Ovary (tissue), 9 donors: ENCODE measurements around the gene KRTAP5-6. TPM values are rescaled to one million over a fixed set of nuclear protein-coding genes. Genes with fewer than 3 reads are reported as not detected.
"Not testable (repeated sequence)": the region's sequence is repeated elsewhere in the genome, so short reads cannot be mapped to it uniquely, and the experiment has no call there.

Experiments
- DNase-seq, 5 donors: peaks; one replicate each; pipeline ENCODE4 v3.0.0-alpha.2; 2019 to 2020
- H3K27ac ChIP-seq, 2 donors: fragments of 200-600 bp; one replicate each; pipeline versions ENCODE4 v1.5.1 to v1.8.0; 2019 to 2022
- H3K27me3 ChIP-seq: fragments of 200-600 bp; one replicate; pipeline ENCODE4 v1.8.0; 2022
- H3K36me3 ChIP-seq: fragments of 200-600 bp; sonication (generic); one replicate; pipeline ENCODE4 v1.5.1; 2019
- H3K4me1 ChIP-seq: one replicate; pipeline ENCODE4 v1.8.1; 2013; ENCODE audit warnings: mild to moderate bottlenecking, moderate library complexity; ENCODE audit not compliant: insufficient read depth
- H3K4me3 ChIP-seq: fragments of 200-600 bp; sonication (generic); one replicate; pipeline ENCODE4 v1.5.1; 2017
- H3K9me3 ChIP-seq, 2 donors: fragments of 200-600 bp in 1 of 2; sonication (generic) in 1 of 2; one replicate each; pipeline versions ENCODE4 v1.5.1 to v1.8.1; 2013 to 2019; ENCODE audit warnings: mild to moderate bottlenecking in 1 of 2, moderate library complexity in 1 of 2
- EP300 ChIP-seq: sonication (generic); formaldehyde crosslinking; IDR thresholded peaks from one replicate; pipeline ENCODE4 v1.6.1; 2017; ENCODE audit warnings: antibody characterized with exemption
- POLR2A ChIP-seq: fragments of 450-650 bp; IDR thresholded peaks from one replicate; pipeline ENCODE4 v1.6.1; 2017; ENCODE audit warnings: antibody characterized with exemption, mild to moderate bottlenecking, moderate library complexity
- WGBS, 3 donors: extraction: QIAGEN DNeasy Blood & Tissue Kit in 1 of 3; methylation state at CpG; one replicate each; pipeline versions ENCODE4 v1.1.5 to v1.1.7; 2013 to 2017; 5-methylcytosine and 5-hydroxymethylcytosine counted together
- intact Hi-C, 4 donors: fragments of 100-400 bp; cut with DNase I; formaldehyde crosslinking; loops; one replicate each; pipeline versions ENCODE4 v1.11.0 to v1.15.1; 2022 to 2023
- polyA plus RNA-seq, 2 donors: library from polyadenylated mRNA; stranded (reverse); fragments of 200-250 nt in 1 of 2; fragments of 350-450 nt in 1 of 2; fragmentation: Illumina TruSeq in 1 of 2; extraction: RNeasy Lipid Tissue Mini Kit (QIAGEN cat#74804) in 1 of 2; gene quantifications; one replicate each; pipeline ENCODE4 v1.2.3, GENCODE V29; 2013 to 2014
- total RNA-seq, 7 donors: library from RNA; depleted of rRNA in 2 of 7; stranded (reverse); fragments of >200 nt in 2 of 7; fragmentation: NEBNext Ultra II Directional in 3 of 7; extraction: Animal tissue kit (Norgen Biotek cat#: 25700) in 3 of 7; gene quantifications; one replicate each; pipeline versions ENCODE4 v1.1.0 to v1.2.4, GENCODE V29; 2016 to 2023
- TF ChIP-seq, protein P1 (sequence below), 3 donors: fragments of 450-650 bp in 2 of 3; fragments of 200-600 bp in 1 of 3; IDR thresholded peaks; one replicate each; pipeline versions ENCODE4 v1.5.1 to v1.8.0; 2016 to 2022; ENCODE audit warnings: antibody characterized with exemption in 3 of 3, mild to moderate bottlenecking in 1 of 3
- donor health status: DM: no; HTN: no; CAD: no; lungs with moderate emphysema.
- donor health status: DM: no; HTN: no; CAD: no.
- donor health status: Bipolar disorder and iron deficiency.
- donor health status: DM: yes; HTN: yes; CAD: no.
- donor health status: DM: no; HTN: no; CAD: no.
- donor health status: DM: yes; HTN: yes; CAD: no.

Gene KRTAP5-6
- total and polyA plus RNA-seq, 9 donors = not detected

DNA sequence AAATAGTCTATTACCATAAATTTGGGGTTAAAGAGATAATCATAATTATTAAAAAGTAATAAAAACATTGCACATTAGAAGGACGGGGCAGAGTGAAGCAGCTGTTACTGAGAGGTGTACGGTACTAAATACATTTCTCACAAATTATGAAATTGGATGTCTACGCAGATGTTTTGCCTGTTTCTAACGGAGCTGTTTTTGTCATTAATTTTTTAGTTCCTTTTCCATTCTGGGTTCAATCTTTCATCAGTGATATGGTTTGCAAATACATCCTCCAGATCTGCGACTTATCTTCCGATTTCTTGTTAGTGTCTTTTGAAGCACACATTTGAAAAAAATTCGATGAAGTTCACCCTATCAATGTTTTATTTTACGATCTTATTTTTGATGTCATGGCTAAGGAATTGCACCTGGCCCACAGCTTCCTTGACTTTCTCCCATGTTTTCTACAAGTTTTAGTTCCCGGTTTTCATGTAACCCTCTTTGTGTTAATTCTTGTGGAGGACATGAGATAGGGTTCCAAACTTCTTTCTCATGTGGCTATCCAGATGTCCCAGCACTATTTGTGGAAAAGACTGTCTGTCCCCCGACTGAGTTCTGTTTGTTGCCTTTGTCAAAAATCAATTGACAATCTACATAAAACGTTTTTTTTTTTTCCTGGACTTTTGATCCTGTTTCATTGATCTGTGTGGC lies 21.3 kb upstream of the KRTAP5-6 start:
- Histone ChIP-seq H3K36me3 (no peaks in the 10 kb centered on the region), H3K27ac (no peak overlapping the region), H3K4me1 (no peaks in the 10 kb centered on the region), H3K27me3 (no peaks in the 10 kb centered on the region), H3K4me3 (no peak overlapping the region), H3K9me3 (no peaks in the 10 kb centered on the region)
- intact Hi-C loops = no loop called here
- WGBS, 3 donors = 55 to 68% (median 65%) methylated on average over 11 of the region's 11 CpGs
- no peak for DNase-seq
- TF ChIP-seq, protein P1, sequence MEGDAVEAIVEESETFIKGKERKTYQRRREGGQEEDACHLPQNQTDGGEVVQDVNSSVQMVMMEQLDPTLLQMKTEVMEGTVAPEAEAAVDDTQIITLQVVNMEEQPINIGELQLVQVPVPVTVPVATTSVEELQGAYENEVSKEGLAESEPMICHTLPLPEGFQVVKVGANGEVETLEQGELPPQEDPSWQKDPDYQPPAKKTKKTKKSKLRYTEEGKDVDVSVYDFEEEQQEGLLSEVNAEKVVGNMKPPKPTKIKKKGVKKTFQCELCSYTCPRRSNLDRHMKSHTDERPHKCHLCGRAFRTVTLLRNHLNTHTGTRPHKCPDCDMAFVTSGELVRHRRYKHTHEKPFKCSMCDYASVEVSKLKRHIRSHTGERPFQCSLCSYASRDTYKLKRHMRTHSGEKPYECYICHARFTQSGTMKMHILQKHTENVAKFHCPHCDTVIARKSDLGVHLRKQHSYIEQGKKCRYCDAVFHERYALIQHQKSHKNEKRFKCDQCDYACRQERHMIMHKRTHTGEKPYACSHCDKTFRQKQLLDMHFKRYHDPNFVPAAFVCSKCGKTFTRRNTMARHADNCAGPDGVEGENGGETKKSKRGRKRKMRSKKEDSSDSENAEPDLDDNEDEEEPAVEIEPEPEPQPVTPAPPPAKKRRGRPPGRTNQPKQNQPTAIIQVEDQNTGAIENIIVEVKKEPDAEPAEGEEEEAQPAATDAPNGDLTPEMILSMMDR (IDR thresholded peaks at IDR 0.05) = no peak
- no peak for TF ChIP-seq EP300
- no peak for TF ChIP-seq POLR2A

DNA sequence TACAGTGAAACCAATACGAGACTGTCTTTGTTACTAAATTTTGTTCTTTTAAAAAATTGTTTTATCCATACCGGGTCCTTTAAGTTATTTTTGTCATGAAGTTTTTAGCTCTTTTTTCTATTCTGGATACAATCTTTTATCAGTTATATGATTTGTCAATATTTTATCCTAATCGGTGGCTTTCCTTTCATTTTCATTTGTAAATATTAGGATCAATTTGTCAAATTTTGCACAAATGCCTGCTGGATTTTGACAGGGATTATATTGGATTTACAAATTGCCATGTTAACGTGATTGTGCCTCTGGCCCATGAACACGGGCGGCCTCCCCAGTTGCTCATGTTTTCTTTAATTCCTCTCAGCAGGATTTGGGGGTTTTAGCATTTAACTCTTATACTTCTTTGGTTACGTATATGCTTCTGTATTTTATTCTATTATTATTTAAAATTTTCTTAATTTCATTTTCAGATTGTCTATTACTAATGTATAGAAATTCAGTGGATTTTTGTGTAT lies 20.7 kb upstream of the KRTAP5-6 start:
- H3K27me3 ChIP-seq = no peaks in the 10 kb centered on the region
- no peak for TF ChIP-seq EP300
- TF ChIP-seq, protein P1 (IDR thresholded peaks at IDR 0.05) = no peak
- TF ChIP-seq POLR2A = no peak
- H3K27ac ChIP-seq = no peak overlapping the region
- DNase-seq = no peak
- intact Hi-C loops = no loop called here
- no peaks in the 10 kb centered on the region for H3K4me1 ChIP-seq
- no peaks in the 10 kb centered on the region for H3K9me3 ChIP-seq
- 85 to 90% (median 90%) methylated on average over 7 of the region's 7 CpGs for WGBS, 3 donors
- no peaks in the 10 kb centered on the region for H3K36me3 ChIP-seq
- H3K4me3 ChIP-seq = no peak overlapping the region

DNA sequence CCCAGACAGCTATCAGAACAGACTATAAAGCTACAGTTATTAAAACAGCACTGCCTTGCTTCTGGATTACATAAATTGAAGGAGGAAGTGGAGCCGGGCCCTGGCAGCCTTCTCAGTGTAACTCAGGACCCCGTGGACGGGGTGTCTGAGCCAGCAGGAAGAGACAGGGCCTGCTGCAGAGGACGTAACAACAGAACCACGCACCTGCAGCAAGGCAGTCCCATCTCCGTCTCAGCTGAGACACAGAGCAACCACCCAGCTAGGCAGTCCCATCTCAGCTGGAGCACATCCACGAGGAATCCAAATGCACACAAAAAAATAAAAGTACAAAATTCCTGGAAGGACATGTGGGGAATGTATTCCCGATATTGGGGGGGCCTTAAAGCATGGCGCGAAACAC lies 17.1 kb upstream of the KRTAP5-6 start:
- no peaks in the 10 kb centered on the region for H3K36me3 ChIP-seq
- no peak overlapping the region for H3K27ac ChIP-seq
- WGBS, 3 donors = 85 to 87% (median 86%) methylated on average over 10 of the region's 10 CpGs
- peak in 1 of 5 donors; percentile 6 for DNase-seq
- no peaks in the 10 kb centered on the region for H3K27me3 ChIP-seq
- TF ChIP-seq, protein P1 (IDR thresholded peaks at IDR 0.05) = no peak
- no peak for TF ChIP-seq EP300
- TF ChIP-seq POLR2A = no peak
- no peaks in the 10 kb centered on the region for H3K4me1 ChIP-seq
- H3K4me3 ChIP-seq = no peak overlapping the region
- intact Hi-C loops = no loop called here
- no peaks in the 10 kb centered on the region for H3K9me3 ChIP-seq

DNA sequence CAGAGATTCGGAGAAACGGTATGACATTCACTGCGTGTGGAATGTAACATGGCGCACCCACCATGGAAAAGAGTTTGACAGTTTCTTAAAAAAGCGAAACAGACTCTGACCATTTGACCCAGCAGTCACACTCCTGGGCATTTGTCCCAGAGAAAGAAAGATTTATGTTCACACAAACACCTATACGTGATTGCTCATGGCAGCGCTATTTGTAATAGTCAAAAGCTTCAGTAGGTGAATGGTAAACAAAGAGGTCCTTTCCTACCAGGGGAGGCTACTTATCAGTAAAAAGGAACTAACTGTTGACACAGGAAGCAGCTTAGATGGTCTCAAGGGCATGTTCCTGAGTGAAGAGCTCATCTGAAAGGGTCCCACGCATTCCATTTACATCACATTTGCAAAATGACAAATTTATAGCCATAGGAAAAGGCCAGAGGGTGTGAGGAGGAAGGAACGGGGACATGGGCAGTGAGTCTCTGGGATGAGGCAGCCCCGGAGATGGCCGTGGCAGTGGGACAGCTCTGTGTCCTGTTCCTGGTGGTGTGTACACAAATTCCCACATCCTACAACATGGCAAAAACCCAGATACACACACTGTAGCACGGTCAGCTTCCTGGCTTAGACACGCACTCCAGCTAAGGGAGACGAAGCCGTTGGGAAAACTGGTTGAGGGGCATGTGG lies 14.6 kb upstream of the KRTAP5-6 start:
- Histone ChIP-seq H3K36me3 (no peaks in the 10 kb centered on the region), H3K27ac (no peak overlapping the region), H3K4me3 (no peak overlapping the region), H3K9me3 (no peaks in the 10 kb centered on the region), H3K4me1 (no peaks in the 10 kb centered on the region), H3K27me3 (no peaks in the 10 kb centered on the region)
- TF ChIP-seq, protein P1 (IDR thresholded peaks at IDR 0.05) = no peak
- TF ChIP-seq POLR2A (no peak), EP300 (no peak)
- intact Hi-C loops = no loop called here
- 68 to 77% (median 69%) methylated on average over 15 of the region's 15 CpGs for WGBS, 3 donors
- DNase-seq = peak in 1 of 5 donors; percentile 11

DNA sequence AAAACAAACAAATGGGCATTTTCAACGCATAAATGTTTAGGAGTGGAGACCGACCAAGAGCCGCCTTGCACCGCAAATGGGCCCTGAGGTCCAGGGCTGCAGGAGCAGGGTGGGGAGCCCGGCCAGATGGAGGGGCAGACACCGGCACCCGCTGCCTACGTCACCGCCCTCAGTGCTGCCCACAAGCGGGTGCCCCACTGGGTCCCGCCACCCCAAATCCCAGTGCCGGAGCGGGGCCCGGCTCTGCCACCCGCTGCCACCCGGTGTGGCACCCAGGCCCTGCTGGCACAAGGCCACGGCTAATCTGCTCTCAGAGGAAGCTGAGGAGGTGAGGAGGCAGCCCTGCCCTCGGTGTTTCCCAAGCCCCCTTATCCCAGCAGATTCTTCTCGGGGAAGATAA lies 13.8 kb upstream of the KRTAP5-6 start:
- H3K27me3 ChIP-seq, H3K4me1 ChIP-seq, H3K4me3 ChIP-seq, H3K9me3 ChIP-seq, H3K36me3 ChIP-seq, H3K27ac ChIP-seq, intact Hi-C loops: not testable (repeated sequence)
- WGBS, 3 donors = 69 to 85% (median 85%) methylated on average over 14 to 19 of the region's 19 CpGs
- peak in 1 of 5 donors; percentile 2 for DNase-seq

DNA sequence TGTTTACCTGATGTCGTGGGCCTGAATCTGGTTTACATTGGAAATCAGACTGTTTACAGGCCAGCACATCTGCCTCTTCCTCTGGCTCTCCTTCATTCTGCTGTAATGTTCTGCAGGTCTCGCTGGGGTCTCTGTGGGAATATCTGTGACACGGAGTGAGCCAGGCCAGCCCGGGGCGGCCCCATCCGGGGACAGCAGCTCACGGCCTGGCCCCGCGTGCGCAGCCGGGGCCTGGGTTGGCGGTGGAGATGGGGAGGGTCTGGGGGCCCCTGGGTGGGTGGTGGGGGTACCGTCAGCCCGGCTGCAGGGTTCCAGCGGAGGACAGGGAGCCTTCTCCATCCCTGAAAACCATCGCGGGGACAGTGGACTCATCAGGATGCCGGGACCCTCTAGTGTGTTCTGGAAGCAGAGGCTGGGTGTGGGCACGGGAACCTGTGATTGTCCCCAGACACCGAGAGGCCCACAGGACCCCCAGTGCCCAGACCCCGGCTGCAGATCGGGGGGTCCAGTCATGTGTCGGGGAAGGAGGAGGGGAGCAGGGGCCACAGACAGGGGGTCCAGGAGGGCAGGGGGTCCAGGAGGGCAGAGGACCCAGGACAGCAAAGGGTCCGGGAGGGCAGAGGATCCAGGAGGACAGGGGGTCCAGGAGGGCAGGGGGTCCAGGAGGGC lies 13.0 kb upstream of the KRTAP5-6 start:
- not testable (repeated sequence) for H3K27ac ChIP-seq, H3K27me3 ChIP-seq, H3K36me3 ChIP-seq, H3K9me3 ChIP-seq, H3K4me3 ChIP-seq, H3K4me1 ChIP-seq
- peak in 1 of 5 donors; percentile 7 for DNase-seq
- intact Hi-C loops = loop anchor here in 1 of 4 donors (2.0 kb wide), 1 partner anchor 17 kb away; no protein-coding TSS in a partner anchor
- WGBS, 3 donors = 57 to 83% methylated on average over 5 to 16 of the region's 24 CpGs; no CpG with 5 or more reads in 1 of the 3 donors
